Muscle of arm (tissue), 12 donors: ENCODE data around the gene PANX2. TPM values are rescaled to one million over a fixed set of nuclear protein-coding genes. Genes with fewer than 3 reads are reported as not detected.

Experiments
- DNase-seq: peaks from one replicate; pipeline ENCODE4 v3.0.0-alpha.2; 2013
- polyA plus RNA-seq, 12 donors: library from polyadenylated mRNA; unstranded; fragments of 120-200 nt; gene quantifications; one replicate each; pipeline ENCODE4 v1.2.1, GENCODE V29; 2013; ENCODE audit not compliant: insufficient read length in 12 of 12

The PANX2 gene
- polyA plus RNA-seq, 12 donors, result 0.05 to 0.43 (median 0.16) TPM; not detected in 5

- no peak for DNase-seq
These were observed 40.6 kb downstream of the PANX2 start for GRCh38 chr22:50211147-50211546.

DNA sequence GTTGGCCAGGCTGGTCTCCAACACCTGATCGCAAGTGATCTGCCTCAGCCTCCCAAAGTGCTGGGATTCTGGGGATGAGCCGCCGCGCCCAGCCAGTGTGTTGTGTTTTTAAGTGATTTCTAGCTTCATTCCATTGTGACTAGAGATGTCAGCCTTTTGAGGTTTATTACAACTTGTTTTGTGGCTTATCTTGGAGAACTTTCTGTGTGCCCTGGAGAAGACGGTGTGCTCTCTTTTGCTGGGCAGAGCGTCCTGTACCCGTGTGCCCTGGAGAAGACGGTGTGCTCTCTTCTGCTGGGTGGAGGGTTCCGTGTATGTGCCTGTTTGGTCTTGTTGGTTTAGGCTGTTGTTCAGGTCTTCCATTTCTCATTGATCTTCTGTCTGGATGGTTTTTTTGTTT lies 42.7 kb downstream of the PANX2 start:
- DNase-seq, result no peak

- no peak for DNase-seq
These were observed 44.9 kb downstream of the PANX2 start for GRCh38 chr22:50215297-50216054.

- no peak for DNase-seq
These were observed 45.6 kb downstream of the PANX2 start for GRCh38 chr22:50216055-50216683.

DNA sequence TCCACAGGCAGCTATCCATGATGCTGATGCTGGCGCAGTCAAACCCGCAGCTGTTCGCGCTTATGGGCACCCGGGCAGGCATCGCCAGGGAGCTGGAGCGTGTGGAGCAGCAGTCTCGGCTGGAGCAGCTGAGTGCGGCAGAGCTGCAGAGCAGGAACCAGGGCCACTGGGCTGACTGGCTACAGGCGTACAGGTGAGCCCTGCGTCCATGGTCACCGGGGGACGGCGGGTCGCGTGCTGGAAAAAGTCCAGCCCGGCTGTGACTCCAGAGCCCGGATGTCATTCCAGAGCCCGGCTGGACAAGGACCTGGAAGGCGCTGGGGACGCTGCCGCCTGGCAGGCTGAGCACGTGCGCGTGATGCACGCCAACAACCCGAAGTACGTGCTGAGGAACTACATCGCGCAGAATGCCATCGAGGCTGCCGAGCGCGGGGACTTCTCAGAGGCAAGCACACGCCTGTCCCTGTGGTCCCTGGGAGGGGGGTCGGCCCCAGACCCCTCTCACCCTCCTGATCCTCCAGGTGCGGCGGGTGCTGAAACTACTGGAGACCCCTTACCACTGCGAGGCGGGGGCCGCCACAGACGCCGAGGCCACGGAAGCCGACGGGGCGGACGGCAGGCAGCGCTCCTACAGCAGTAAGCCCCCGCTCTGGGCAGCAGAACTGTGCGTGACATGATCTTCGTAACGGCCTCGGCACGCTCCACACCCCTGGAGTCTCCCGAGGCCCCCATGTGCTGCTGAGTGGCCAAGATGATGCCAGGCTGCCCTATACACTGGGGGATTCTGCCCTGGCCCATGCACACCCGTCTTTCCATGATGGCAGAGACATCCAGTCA lies 46.4 kb downstream of the PANX2 start:
- no peak for DNase-seq

- no peak for DNase-seq
These were observed 47.1 kb downstream of the PANX2 start for GRCh38 chr22:50217543-50218152.

DNA sequence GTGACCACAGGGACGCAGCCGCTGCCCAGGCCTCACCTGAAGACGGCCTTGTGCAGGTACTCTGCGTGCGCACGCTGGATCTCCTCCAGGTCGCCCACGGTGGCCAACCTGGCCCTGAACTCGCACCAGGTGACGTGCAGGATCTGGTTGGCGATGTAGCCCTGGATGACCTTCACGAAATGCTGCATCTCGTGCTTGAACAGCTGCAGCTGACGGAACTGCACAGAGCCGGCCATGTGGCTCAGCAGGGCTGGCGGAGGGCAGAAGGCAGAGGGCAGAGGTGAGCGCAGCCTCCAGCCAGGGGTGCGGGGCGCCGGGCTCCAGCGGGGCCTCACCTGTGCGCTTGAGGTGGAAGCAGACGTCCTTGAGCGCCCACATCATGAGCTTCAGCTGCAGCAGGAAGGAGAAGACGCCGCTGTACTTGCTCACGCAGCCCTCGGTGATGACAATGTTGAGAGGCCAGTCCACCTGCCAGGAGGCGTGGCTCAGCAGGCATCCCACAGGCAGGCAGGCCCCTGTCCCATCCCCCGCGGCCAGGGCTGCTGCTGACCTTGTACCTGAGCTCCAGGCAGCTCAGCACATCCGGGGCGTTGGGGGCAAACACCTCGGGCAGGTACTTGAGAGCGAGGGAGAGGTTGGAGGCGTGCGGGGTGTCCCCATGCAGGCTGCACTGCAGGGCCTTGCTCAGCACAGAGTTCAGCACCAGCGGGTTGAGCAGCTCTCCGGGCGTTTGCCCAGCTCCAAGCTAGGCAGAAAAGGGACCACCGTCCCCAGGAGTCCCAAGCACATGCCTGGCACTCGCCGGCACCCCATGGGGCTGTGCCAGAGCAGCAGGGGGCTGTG lies 47.8 kb downstream of the PANX2 start:
- no peak for DNase-seq

DNA sequence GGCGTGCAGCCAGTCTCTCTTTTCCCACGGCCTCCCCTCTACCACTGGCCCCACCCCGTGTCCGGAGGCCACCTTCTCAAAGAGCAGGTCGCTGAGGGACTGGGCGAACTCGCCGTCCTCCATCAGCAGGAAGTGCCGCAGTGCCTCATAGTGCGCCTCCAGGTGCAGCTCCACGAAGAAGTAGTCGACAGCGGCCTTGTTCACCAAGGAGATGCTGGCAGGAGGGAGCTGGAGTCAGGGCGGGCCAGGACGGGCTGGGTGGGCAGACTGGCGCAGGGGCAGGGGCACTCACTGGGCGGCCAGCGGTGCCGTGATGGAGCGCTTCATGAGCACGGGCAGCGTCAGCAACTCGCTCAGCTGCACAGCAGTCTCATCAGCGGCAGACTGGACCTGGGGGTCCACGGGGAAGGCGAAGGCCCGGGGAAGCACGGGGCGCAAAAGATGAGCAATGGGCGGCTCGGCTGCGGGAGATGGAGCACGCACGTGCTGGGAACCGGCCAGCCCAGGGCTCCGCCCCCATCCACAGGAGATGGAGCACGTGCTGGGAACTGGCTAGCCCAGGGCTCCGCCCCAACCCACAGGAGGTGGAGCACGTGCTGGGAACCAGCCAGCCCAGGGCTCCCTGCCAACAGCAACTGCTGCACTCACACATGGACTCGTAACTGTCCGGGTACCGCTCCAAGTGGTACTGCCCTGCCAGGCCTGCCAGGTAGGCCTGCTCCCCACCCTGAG lies 48.6 kb downstream of the PANX2 start:
- peak; percentile 65 for DNase-seq

- DNase-seq, result no peak
These were observed 49.5 kb downstream of the PANX2 start for GRCh38 chr22:50219800-50220602.

- no peak for DNase-seq
These were observed 50.3 kb downstream of the PANX2 start for GRCh38 chr22:50220603-50221409.

GRCh38 chr22:50221410-50222300 lies 51.1 kb downstream of the PANX2 start:
- no peak for DNase-seq

- DNase-seq, result no peak
These were observed 52.0 kb downstream of the PANX2 start for GRCh38 chr22:50222508-50222907.

DNA sequence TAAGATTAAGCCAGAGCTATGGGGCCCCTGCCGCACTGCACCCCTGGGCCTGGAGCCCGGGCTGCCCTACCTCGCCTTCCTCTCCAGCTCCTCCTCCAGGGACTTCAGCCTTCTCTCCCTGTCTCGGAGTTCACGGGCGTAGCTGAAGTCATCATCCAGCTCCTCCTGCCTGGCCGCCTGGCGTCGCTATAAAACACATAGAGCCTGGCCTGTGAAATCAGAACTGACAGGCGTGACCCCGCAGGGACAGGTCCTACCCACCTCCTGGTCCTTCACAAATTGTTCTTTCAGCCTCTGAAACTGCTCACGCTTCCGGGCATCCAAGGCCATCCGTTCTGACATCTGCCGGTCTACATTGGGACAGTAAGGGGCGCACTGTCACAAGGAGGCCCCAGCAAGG lies 53.5 kb downstream of the PANX2 start:
- DNase-seq, result no peak

DNA sequence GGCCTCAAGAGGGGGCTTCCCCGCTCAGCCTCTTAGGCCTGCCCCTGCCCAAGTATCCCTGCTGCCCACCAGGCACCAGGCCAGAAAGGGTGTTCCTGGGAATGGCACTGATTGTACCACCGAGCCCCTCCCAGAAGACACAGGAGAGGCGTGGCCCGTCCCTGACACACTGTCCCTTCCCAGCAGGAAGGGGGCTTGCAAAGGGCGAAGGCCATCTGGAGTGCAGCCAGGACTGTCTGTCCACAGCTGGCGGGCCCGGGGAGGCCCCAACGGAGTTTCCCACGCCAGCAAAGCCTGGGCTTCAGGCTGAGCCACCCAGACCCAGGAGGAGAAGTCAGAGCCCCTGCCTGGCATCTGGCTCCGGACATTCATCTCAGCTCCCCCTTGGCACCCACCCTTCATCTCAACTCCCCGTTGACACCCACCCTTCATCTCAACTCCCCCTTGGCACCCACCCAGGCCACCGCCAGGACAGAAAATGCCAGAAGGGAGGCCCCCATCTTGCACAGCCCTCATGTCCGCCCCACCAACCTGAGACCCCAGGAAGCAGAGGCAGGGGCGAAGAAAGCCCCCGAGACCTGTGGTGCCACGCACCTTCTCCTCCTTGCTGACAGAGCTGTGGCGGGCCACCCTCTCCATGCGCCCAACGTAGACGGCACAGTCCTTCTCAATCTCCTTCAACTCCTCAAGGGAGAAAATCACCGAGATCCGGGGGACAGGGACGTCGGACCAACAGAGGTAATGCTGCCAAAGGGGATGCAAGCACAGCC lies 54.9 kb downstream of the PANX2 start:
- no peak for DNase-seq

DNA sequence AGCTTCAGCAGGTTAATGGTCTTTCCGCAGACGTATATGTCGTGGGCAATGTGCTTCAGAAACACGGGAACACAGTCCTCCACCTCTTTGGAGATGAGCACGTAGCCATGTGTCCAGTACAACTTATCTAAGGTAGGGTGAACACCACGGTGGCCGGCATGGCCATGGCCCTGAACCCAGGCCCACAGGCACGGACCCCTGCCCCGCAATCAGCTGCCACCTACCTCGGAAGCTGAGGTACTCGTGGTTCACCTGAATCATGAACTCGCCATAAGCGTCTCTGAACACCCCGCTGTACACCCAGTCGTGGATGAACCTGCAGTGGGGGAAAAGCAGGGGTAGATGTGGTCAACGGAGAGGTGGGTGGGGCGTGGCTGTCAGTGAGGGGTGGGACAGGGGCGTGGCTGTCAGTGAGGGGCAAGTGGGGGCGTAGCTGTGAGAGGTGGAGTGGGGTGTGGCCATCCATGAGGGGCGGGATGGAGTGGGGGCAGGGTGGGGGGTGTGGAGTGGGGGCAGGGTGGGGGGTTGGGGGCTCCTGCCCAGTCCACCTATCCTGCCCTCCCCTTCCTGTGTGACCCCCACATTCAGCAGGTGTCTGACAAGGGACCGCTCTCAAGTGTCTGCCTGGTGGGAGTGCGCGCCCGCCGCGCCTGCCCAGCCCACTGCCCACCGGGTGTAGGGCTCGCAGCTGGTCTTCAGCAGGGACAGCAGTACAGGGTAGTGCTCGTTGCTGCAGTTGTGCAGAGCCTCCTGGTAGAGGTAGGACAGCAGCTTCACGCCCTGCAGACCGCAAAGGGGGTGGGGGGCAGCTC lies 55.7 kb downstream of the PANX2 start:
- no peak for DNase-seq

- DNase-seq, result no peak
These were observed 56.3 kb downstream of the PANX2 start for GRCh38 chr22:50226875-50227165.
